AG04450 (cell line): Measurements from ENCODE around the gene MPRIP. TPM values are rescaled to one million over a fixed set of nuclear protein-coding genes. Genes with fewer than 3 reads are reported as not detected.

Experiments used
- CTCF ChIA-PET: fragments of 300-600, 350-600 bp; formaldehyde crosslinking; extraction: SDS; loops from one replicate; lab custom pipeline; 2022; ENCODE audit warnings: antibody characterized with exemption, inconsistent platforms; lab: Charles Lee
- POLR2A ChIA-PET: fragments of 350-600 bp; formaldehyde crosslinking; extraction: SDS; loops from one replicate; lab custom pipeline; 2021; ENCODE audit warnings: antibody characterized with exemption, inconsistent platforms; lab: Yijun Ruan, JAX
- DNase-seq: peaks from one replicate; pipeline ENCODE4 v3.0.0-alpha.2; 2011; ENCODE audit warnings: low read depth, low spot score
- H3K27ac ChIP-seq: one replicate; pipeline ENCODE4 v1.5.1; 2012; ENCODE audit warnings: low read depth, low read length, control low read depth
- H3K27me3 ChIP-seq: one replicate; pipeline ENCODE4 v1.6.0; 2012; ENCODE audit warnings: low read length; ENCODE audit not compliant: control insufficient read depth, insufficient read depth
- H3K4me3 ChIP-seq: 2 replicates; pipeline ENCODE4 v1.5.1; 2011; ENCODE audit warnings: mild to moderate bottlenecking, low read depth, low read length, control low read depth
- H3K9me3 ChIP-seq: 2 replicates; pipeline ENCODE4 v1.5.1; 2012; ENCODE audit warnings: low read length; ENCODE audit not compliant: control insufficient read depth, insufficient read depth
- polyA plus RNA-seq: library from polyadenylated mRNA; depleted of rRNA; stranded (reverse); fragments of >200 nt; gene quantifications from 2 replicates; pipeline ENCODE4 v1.2.3, GENCODE V29; 2011
- TF ChIP-seq, protein P1 (sequence below): IDR thresholded peaks from 2 replicates; pipeline ENCODE4 v1.5.1; 2011; ENCODE audit warnings: low read depth, low read length, control low read depth, inconsistent platforms

Gene MPRIP
- polyA plus RNA-seq, 1 experiment = 95.0 TPM

DNA sequence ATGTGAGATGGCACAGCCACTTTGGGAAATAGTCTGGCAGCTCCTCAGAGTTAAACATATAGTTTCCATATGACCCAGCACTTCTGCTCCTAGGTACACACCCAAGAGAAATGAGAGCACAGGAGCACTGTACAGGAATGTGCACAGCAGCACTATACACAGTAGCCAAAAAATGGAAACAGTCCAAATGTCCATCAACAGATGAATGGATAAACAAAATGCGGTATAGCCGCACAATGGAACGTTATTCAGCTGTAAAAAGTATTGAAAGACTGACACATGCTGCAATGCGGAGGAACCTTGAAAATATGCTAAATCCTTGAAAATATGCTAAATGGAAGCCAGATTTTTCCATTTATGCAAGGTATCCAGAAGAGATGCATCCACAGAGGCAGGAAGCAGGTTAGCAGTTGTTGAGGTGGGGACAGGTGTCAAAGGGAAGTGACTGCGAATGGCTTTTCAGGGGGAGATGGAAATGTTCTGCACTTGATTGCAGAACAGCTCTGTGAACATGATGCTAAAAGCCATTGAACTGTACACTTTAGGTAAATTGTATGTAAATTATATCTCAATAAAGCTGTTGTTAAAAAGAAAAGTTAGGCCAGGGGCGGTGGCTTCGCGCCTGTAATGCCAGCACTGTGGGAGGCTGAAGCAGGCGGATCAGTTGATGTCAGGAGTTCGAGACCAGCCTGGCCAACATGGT lies 80.7 kb downstream of the MPRIP start:
- Histone ChIP-seq H3K27ac (no peak overlapping the region), H3K4me3 (no peak overlapping the region), H3K27me3 (no peaks in the 10 kb centered on the region), H3K9me3 (no peaks in the 10 kb centered on the region)
- CTCF ChIA-PET = interaction anchor here (1.1 to 2.1 kb wide), 2 partner anchors 19 to 125 kb away, joined by 3 to 10 read pairs; no protein-coding TSS in a partner anchor
- TF ChIP-seq, protein P1, sequence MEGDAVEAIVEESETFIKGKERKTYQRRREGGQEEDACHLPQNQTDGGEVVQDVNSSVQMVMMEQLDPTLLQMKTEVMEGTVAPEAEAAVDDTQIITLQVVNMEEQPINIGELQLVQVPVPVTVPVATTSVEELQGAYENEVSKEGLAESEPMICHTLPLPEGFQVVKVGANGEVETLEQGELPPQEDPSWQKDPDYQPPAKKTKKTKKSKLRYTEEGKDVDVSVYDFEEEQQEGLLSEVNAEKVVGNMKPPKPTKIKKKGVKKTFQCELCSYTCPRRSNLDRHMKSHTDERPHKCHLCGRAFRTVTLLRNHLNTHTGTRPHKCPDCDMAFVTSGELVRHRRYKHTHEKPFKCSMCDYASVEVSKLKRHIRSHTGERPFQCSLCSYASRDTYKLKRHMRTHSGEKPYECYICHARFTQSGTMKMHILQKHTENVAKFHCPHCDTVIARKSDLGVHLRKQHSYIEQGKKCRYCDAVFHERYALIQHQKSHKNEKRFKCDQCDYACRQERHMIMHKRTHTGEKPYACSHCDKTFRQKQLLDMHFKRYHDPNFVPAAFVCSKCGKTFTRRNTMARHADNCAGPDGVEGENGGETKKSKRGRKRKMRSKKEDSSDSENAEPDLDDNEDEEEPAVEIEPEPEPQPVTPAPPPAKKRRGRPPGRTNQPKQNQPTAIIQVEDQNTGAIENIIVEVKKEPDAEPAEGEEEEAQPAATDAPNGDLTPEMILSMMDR = no peak
- no peak for DNase-seq
- POLR2A ChIA-PET = interaction anchor here (0.6 kb wide), 1 partner anchor 374 kb away, joined by 3 read pairs; the partner anchor contains the start of gene RASD1

DNA sequence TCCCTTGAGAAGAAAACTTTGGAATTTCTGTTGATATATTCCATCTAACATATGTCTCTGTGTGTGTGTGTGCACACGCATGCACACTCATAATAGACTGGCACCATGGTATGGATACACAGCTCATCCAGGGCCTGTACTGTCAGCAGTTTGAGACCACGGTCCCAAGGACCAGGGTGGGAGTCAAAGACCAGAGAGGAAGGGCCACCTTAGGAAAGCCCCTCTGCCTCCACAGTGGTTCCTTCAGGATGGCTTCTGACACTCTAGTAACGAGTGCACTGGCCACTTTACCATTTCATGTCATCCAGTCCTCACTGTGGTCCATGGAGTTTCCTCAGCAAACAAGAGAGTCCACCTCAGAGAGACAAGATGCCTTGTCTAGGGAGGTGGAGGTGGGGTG lies 82.1 kb downstream of the MPRIP start:
- Histone ChIP-seq H3K27me3 (no peaks in the 10 kb centered on the region), H3K4me3 (no peak overlapping the region), H3K27ac (no peak overlapping the region), H3K9me3 (no peaks in the 10 kb centered on the region)
- ChIA-PET CTCF (interaction anchor here (0.6 kb wide), 1 partner anchor 1129 kb away, joined by 9 read pairs; no protein-coding TSS in a partner anchor), POLR2A (no interaction called here)
- TF ChIP-seq, protein P1 = no peak
- no peak for DNase-seq

DNA sequence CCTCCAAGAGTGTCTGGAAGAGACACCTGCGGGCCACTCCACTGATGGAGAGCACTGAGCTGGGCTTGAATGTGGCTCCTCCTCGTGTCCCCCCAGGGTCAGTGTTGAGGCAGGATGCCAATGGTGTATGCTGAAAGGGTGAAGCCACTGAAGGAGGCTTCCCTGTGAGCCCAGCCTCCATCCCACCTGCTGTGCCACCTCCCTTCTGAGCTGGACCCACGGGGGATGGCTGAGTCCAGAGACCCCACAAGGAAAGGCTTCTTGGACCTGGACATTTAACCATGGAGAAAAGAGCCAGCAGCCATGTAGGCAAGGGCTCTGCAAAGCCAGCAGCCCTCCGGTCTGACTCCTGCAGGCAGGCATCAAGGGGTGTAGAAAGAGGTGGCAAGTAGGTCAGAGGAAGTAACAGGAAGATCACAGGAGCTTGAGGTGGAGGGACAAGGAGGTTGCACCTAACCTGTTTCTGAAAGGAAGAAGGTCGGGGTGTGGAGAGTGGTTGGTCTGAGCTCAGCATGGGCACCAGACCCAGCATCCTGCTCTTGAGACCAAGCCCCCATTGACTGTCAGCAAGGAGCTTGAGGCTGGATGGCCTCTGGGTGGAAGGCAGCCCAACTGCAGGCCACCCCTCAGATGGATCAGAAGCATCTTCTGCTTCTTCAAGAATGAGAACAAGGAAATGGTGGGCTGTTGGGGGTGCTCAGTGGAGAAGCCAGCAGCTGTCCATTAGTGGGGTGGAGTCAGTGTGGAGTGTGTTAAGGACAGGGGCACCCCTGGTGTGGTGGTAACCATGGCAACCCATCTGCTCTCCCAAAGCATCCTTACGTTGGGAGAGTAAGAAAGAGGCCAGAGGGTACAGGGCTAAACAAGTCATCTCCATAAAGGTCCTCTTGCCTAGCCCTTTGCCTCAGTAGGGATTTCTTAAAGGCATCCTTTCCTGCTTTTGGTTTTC lies 83.2 kb downstream of the MPRIP start:
- DNase-seq = no peak
- Histone ChIP-seq H3K27me3 (no peaks in the 10 kb centered on the region), H3K4me3 (no peak overlapping the region), H3K9me3 (no peaks in the 10 kb centered on the region), H3K27ac (no peak overlapping the region)
- TF ChIP-seq, protein P1 = no peak
- ChIA-PET CTCF (interaction anchor here (1.7 kb wide), 1 partner anchor 16 kb away, joined by 7 read pairs; no protein-coding TSS in a partner anchor), POLR2A (no interaction called here)

DNA sequence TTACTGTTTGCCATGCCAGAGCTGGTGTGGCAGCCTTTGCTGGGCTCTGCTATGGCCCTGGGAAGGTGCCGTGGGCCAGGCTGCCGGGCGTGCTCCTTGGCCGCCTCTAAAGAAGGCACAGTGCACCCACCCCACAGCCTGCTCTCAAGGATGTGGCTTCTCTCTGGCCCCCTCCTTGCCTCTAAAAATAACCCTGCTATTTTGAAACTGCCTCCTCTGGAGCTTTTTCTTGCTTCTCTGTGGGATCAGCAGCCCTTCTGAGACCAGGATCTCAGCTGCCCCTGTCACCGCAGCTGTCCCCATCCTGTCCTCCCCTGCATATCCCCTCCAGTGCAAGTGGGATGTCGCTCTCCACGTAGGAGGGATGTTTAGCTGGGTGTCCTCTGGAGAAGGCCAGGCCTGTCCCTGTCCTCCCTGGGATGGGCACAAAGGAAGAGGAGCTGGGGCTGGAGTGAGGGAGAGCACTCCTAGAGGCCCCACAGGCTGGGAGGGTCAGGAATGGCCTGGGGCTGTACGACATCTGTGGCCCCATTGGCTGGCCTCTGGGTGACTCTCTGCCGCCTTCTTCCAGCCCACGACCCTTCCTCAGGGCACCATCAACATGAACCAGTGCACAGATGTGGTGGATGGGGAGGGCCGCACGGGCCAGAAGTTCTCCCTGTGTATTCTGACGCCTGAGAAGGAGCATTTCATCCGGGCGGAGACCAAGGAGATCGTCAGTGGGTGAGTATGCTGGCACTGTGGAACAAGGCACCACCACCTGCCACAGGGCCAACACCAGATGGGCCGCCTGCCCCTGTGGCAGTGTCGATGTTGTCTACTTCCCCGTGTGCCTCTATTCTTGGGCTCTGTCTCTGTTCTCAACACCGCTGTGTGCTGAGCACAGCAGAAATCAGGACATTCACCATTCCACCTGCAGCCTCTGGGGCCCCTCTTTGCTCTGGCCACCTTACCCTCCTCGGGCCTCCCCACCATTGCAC lies 84.2 kb downstream of the MPRIP start:
- H3K27ac ChIP-seq = no peak overlapping the region
- ChIA-PET POLR2A (no interaction called here), CTCF (interaction anchor here (1.7 kb wide), 1 partner anchor 15 kb away, joined by 7 read pairs; no protein-coding TSS in a partner anchor)
- H3K4me3 ChIP-seq = no peak overlapping the region
- TF ChIP-seq, protein P1 = no peak
- no peak for DNase-seq
- no peaks in the 10 kb centered on the region for H3K27me3 ChIP-seq
- H3K9me3 ChIP-seq = no peaks in the 10 kb centered on the region
